Body of pancreas (tissue), 4 donors: ENCODE data around the gene DGKI. TPM values are rescaled to one million over a fixed set of nuclear protein-coding genes. Genes with fewer than 3 reads are reported as not detected.

Source experiments
- ATAC-seq: fragments of 150-250 bp; one replicate; pipeline ENCODE4 v1.9.1; 2016
- DNase-seq, 4 donors: peaks; one replicate each; pipeline ENCODE4 v3.0.0-alpha.2; 2019
- H3K27ac ChIP-seq, 4 donors: fragments of 200-600 bp; sonication (generic); 1 replicate in 3 of 4; 2 replicates in 1 of 4; pipeline versions ENCODE4 v1.5.1 to v1.6.1; 2016 to 2019; ENCODE audit warnings: mild to moderate bottlenecking in 1 of 4, mixed read lengths in 1 of 4, moderate library complexity in 1 of 4
- H3K27me3 ChIP-seq, 2 donors: fragments of 200-600 bp; sonication (generic); one replicate each; pipeline ENCODE4 v1.6.0; 2016; ENCODE audit warnings: mild to moderate bottlenecking in 1 of 2
- H3K36me3 ChIP-seq, 2 donors: fragments of 200-600 bp; sonication (generic); replicated peaks in 1 of 2; 2 replicates each; pipeline ENCODE4 v1.5.1; 2016; ENCODE audit warnings: low read depth in 2 of 2; ENCODE audit not compliant: insufficient read depth in 1 of 2
- H3K4me1 ChIP-seq: fragments of 200-600 bp; sonication (generic); one replicate; pipeline ENCODE4 v1.6.0; 2016
- H3K4me3 ChIP-seq, 2 donors: fragments of 200-600 bp; sonication (generic); 1 replicate in 1 of 2; 2 replicates in 1 of 2; pipeline ENCODE4 v1.5.1; 2016 to 2019
- H3K9me3 ChIP-seq, 3 donors: fragments of 200-600 bp; sonication (generic); 1 replicate in 2 of 3; 2 replicates in 1 of 3; pipeline ENCODE4 v1.5.1; 2016
- CTCF ChIP-seq, 7 experiments: fragments of 450-650 bp in 4 of 7; fragments of 200-600 bp in 3 of 7; sonication (generic) in 3 of 7; IDR thresholded peaks; one replicate each; pipeline ENCODE4 v1.5.1; 2016 to 2019; ENCODE audit warnings: antibody characterized with exemption in 7 of 7
- POLR2A ChIP-seq, 3 donors: fragments of 450-650 bp; IDR thresholded peaks; one replicate each; pipeline ENCODE4 v1.6.1; 2016; ENCODE audit warnings: antibody characterized with exemption in 3 of 3, mild to moderate bottlenecking in 2 of 3
- WGBS, 2 donors: methylation state at CpG; one replicate each; pipeline ENCODE4 v1.1.5; 2017; 5-methylcytosine and 5-hydroxymethylcytosine counted together
- intact Hi-C: fragments of 100-400 bp; cut with DNase I; formaldehyde crosslinking; loops from one replicate; pipeline ENCODE4 v1.15.1; 2023
- total RNA-seq, 2 donors: library from RNA; depleted of rRNA; stranded (reverse); fragments of >200 nt; gene quantifications; one replicate each; pipeline ENCODE4 v1.1.0, GENCODE V29; 2016

The DGKI gene
- total RNA-seq, result 1 to 10 TPM in 1 of 2 donors, not detected in 1; 2.6 TPM

DNA sequence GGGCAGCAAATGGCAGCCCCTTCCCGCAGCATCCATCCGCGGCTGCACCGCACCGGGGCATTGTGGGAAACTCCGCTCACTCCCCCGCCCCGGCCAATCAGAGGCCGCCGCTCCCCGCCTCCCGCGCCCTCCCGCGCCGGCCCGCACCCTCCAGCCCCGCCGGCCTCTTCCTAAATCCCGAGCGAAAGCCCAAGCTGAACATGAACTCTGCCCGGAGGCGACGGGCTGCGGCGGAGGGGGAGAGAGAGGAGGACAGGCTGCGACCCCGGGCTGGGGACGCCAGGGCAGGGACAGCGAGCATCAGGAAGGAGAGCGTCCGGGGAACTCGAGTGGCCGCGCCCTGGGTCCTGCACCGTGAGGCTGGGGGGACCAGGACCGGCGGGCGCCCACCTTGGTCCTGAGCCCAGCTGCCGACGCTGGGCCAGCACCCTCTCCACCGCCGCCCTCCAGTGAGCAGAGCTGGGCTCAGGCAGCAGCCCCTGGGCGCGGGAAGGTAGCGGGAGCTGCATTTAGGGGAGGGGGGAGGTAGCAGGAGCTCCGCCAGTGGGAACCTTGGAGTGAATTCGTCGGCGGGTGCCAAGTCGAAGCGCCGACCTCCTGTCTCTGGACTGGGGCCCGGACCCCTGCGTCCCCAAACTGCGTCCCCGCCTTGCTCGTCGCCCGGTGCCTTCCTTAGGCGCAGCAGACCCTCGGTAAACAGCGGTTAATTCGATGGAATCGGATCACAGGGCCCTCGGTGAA lies at the start of gene DGKI:
Gene DGKI (minus strand): TSS at position 148 of the 741 bp plus-strand sequence.
- H3K27me3 ChIP-seq, result peaks cover 0 to 11% of the 10 kb centered on the region in 2 donors
- H3K9me3 ChIP-seq, result no peaks in the 10 kb centered on the region
- H3K4me1 ChIP-seq, result peaks cover 18% of the 10 kb centered on the region
- 2 to 5% methylated on average over 7 to 66 of the region's 66 CpGs for WGBS, 2 donors
- intact Hi-C loops, result no loop called here
- H3K27ac ChIP-seq, result no peak within 1 kb of the TSS
- ATAC-seq, result peak; percentile 39
- TF ChIP-seq POLR2A (IDR thresholded peaks at IDR 0.05), result no peak
- TF ChIP-seq CTCF (IDR thresholded peaks at IDR 0.05), result no peak
- peak in 1 of 4 donors; percentile 7 for DNase-seq
- no peaks in the 10 kb centered on the region for H3K36me3 ChIP-seq
- no peak within 1 kb of the TSS for H3K4me3 ChIP-seq

- intact Hi-C loops, result loop anchor here (10.0 kb wide), 1 partner anchor 241 kb away; no protein-coding TSS in a partner anchor
- H3K9me3 ChIP-seq, result no peaks in the 10 kb centered on the region
- peaks cover 0 to 11% of the 10 kb centered on the region in 2 donors for H3K36me3 ChIP-seq
- ATAC-seq (no peak), DNase-seq (no peak)
- no peak for TF ChIP-seq CTCF (IDR thresholded peaks at IDR 0.05)
- no peak for TF ChIP-seq POLR2A (IDR thresholded peaks at IDR 0.05)
- no peak overlapping the region for H3K27ac ChIP-seq
- no peaks in the 10 kb centered on the region for H3K27me3 ChIP-seq
- 66 to 72% methylated on average over 8 of the region's 8 CpGs for WGBS, 2 donors
- H3K4me3 ChIP-seq, result no peak overlapping the region
- H3K4me1 ChIP-seq, result no peaks in the 10 kb centered on the region
Observed at GRCh38 chr7:137895301-137896221, 48.8 kb upstream of the DGKI start.

DNA sequence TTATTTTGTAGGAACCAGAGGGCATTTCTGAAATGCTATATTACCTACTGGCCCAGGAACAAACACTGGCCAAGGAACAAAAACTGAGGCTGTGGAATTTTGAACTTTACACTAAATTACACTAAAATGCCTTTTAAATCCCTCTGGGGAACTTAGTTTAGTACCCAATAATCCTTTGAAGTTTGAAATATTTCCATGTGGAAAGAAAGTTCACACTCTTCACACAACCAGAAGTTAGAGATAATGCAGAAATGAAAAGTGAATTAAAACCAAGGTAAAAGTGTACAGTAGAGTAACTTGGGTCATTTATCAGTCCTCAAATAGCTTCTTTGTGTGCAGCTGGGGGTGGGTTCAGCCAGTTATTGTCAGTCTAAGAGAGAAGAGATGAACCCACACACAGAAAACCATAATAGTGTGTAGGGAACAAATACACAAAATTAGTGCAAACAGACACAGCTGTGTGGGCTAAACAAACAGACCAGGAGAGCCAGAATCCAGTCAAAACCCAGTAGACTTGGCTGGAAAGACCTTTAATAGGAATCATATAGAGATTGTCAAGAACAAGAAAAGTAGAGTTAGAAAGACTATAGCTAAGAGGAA lies 46.5 kb upstream of the DGKI start:
- H3K27me3 ChIP-seq, result no peaks in the 10 kb centered on the region
- H3K4me1 ChIP-seq, result no peaks in the 10 kb centered on the region
- no peak overlapping the region for H3K4me3 ChIP-seq
- H3K36me3 ChIP-seq, result peaks cover 0 to 6% of the 10 kb centered on the region in 2 donors
- ATAC-seq, result no peak
- no peaks in the 10 kb centered on the region for H3K9me3 ChIP-seq
- TF ChIP-seq POLR2A (IDR thresholded peaks at IDR 0.05), result no peak
- H3K27ac ChIP-seq, result no peak overlapping the region
- intact Hi-C loops, result loop anchor here (10.0 kb wide), 1 partner anchor 238 kb away; no protein-coding TSS in a partner anchor
- DNase-seq, result no peak

DNA sequence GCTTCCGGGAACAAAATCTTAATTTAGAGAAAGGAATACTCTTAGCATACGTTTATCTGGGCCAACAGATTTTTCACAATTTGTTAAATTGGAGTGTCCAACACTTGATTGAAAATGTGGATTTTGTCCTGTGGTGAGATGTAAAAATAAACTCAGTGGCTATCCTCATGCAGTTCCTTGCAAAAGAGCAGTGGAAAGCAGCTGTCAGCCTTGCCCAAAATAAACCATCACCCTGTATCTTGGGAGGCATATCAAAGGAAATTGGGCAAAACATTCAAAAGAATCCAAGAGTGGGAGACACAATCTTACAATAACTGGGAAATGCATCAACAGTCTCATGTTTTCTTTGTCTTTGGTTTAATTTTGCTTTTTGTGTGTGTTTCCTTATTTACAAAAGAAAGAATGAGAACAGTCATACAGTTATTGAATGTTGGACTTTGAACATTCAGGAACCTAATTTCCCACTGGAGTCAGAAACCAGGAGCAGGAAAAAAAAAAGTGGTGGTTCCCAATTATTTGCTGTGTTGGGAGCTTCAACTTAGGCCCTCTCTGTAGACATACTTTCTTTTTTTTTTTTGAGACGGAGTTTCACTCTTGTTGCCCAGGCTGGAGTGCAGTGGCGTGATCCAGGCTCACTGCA lies 44.4 kb upstream of the DGKI start:
- H3K4me3 ChIP-seq, result no peak overlapping the region
- no peaks in the 10 kb centered on the region for H3K4me1 ChIP-seq
- H3K36me3 ChIP-seq, result peaks cover 0 to 4% of the 10 kb centered on the region in 2 donors
- intact Hi-C loops, result loop anchor here (10.0 kb wide), 1 partner anchor 236 kb away; no protein-coding TSS in a partner anchor
- WGBS, 2 donors, result 78 to 83% methylated on average over 4 of the region's 4 CpGs
- TF ChIP-seq CTCF (IDR thresholded peaks at IDR 0.05) (no peak), POLR2A (IDR thresholded peaks at IDR 0.05) (no peak)
- H3K27ac ChIP-seq, result no peak overlapping the region
- DNase-seq (no peak), ATAC-seq (peak; percentile 30)
- H3K9me3 ChIP-seq, result no peaks in the 10 kb centered on the region
- H3K27me3 ChIP-seq, result no peaks in the 10 kb centered on the region
